C4-2B (cell line): Measurements from ENCODE around the gene LDLRAD3.

Source experiments
- CTCF ChIP-seq: fragments of 450-650 bp; conservative IDR thresholded peaks from 2 replicates; pipeline ENCODE4 v1.5.1; 2017; ENCODE audit warnings: mild to moderate bottlenecking
- ZFX ChIP-seq: fragments of 450-650 bp; IDR thresholded peaks from 2 replicates; pipeline ENCODE4 v1.6.1; 2017

GRCh38 chr11:35935390-35935789 is 8.5 kb upstream of the LDLRAD3 start:
- no peak for TF ChIP-seq CTCF
- TF ChIP-seq ZFX: no peak
